ENCODE results near the gene CACYBP.

Gene CACYBP

DNA sequence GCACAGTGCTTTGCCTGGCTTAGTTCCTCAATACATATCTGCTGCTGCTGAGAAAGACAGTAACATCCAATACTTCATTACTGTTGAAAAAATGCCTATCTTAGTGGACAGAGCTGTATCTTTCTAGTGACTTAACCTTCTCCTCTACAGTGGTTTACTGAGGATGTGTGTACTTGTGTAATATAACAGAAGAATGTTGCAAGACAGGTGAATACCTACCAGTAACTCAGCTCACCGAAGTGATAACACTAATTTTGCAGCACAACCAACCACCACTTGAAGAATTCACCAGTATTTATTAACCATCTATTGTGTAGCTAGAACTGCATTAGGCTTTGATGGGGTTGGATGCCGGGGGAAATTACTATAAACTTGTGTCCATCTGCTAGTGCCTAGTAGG lies 51.2 kb downstream of the CACYBP start:
- DNase-seq (ENCODE audit: insufficient read length, low spot score): no peak
- FAIRE-seq: no peak

DNA sequence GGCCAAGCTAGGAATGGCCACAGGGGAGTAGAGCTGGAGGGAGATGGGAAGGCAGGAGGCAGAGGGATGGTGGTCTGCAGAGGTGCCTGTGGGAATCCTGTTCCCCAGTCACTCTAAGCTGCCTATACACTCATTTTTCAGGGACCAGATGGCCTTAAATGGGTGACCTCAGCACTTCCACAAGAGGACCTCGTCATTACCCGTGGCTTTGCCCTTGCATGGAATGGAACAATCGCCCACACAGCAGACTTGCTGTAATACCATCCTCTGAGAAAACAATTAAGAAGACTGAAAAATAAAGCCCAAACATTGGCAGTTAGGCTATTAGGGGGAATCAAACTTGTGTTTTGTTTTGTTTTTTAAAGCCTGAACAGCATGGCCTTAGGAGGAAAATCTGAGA lies 55.0 kb downstream of the CACYBP start:
- FAIRE-seq: no peak
- no peak for DNase-seq (ENCODE audit: insufficient read length, low spot score)
